GM23248 (cell line): ENCODE measurements around the gene CTNNA2.

ENCODE experiments used
- EZH2 ChIP-seq: fragments of 200-600 bp; sonication (generic); IDR thresholded peaks from 2 replicates; pipeline ENCODE4 v1.6.1; 2018; ENCODE audit warnings: antibody characterized with exemption, mild to moderate bottlenecking; ENCODE audit not compliant: insufficient read depth, poor library complexity, severe bottlenecking
- EZH2phosphoT487 ChIP-seq: fragments of 200-600 bp; sonication (generic); IDR thresholded peaks from 2 replicates; pipeline ENCODE4 v1.6.1; 2018; ENCODE audit warnings: antibody characterized with exemption, moderate library complexity, mild to moderate bottlenecking, low read depth; ENCODE audit not compliant: insufficient read depth

DNA sequence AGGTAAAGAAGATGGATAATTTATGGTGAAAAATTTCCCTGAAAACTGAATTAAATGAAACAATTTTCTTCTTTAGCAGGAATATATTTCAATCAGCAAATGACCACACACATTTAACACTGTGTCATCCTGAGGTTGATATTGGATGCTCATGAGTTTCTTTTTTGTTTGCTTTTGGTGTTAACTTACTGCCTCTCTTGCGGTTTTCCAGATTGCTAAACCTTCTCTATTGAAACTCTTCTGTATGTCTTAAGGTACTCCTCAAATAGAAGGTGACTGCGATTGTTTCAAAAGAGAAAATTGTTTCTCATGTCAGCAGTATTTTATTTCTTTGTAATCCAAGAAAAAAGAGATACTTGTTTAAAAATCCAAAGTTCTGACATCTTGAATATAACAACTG lies 692.6 kb downstream of the CTNNA2 start:
- TF ChIP-seq EZH2 (no peak), EZH2phosphoT487 (no peak)
